ENCODE results near the gene TBC1D21. TPM values are rescaled to one million over a fixed set of nuclear protein-coding genes. Genes with fewer than 3 reads are reported as not detected.

TBC1D21 gene
- total and polyA plus RNA-seq, 9 of the 15 experiments (the other 6 are each of a cell fraction or from before 2014, with no cell fraction given): not detected

DNA sequence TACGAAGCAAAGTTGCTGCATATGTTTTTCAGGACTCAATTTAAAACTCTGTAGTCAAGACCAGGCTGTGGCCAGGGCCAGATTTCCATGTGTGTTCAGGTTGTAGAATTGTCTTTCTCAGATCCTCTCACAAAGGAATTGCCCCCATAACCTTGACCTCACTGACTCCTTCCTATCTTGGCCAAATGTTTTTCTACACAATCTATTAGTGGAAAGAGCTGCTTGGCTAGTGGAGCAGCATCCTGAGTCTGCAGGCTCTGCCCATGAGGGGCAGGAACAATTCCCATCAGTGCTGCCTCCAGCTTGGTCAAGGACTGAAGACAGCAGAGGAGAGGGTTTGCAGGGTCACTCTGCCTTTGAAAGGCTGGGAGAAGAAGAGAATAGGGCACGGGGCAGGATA lies 6.9 kb upstream of the TBC1D21 start:
- H3K9me3 ChIP-seq (replicated peaks; ENCODE audit: control insufficient read depth, insufficient read depth, low read depth, low read length): no peaks in the 10 kb centered on the region
- H3K27ac ChIP-seq (ENCODE audit: extremely low read depth, low read depth, low read length): no peak overlapping the region
- ATAC-seq (no peak), FAIRE-seq (no peak), DNase-seq (ENCODE audit: extremely low read depth in 1 of 4, low spot score in 3 of 4) (no peak)
- in situ Hi-C loops (cut with MboI): no loop called here
- CTCF ChIA-PET (ENCODE audit: low intra/inter-chr PET ratio): interaction anchor here (0.6 kb wide), 1 partner anchor 302 kb away, joined by 3 read pairs; no protein-coding TSS in a partner anchor
- TF ChIP-seq TFAM (CRISPR knock-in tag; conservative IDR thresholded peaks at IDR 0.05) (no peak), SIN3B (IDR thresholded peaks at IDR 0.05; ENCODE audit: low read depth) (no peak), CBFA2T2 (conservative IDR thresholded peaks at IDR 0.05) (no peak)
- TF ChIP-seq, protein P1, sequence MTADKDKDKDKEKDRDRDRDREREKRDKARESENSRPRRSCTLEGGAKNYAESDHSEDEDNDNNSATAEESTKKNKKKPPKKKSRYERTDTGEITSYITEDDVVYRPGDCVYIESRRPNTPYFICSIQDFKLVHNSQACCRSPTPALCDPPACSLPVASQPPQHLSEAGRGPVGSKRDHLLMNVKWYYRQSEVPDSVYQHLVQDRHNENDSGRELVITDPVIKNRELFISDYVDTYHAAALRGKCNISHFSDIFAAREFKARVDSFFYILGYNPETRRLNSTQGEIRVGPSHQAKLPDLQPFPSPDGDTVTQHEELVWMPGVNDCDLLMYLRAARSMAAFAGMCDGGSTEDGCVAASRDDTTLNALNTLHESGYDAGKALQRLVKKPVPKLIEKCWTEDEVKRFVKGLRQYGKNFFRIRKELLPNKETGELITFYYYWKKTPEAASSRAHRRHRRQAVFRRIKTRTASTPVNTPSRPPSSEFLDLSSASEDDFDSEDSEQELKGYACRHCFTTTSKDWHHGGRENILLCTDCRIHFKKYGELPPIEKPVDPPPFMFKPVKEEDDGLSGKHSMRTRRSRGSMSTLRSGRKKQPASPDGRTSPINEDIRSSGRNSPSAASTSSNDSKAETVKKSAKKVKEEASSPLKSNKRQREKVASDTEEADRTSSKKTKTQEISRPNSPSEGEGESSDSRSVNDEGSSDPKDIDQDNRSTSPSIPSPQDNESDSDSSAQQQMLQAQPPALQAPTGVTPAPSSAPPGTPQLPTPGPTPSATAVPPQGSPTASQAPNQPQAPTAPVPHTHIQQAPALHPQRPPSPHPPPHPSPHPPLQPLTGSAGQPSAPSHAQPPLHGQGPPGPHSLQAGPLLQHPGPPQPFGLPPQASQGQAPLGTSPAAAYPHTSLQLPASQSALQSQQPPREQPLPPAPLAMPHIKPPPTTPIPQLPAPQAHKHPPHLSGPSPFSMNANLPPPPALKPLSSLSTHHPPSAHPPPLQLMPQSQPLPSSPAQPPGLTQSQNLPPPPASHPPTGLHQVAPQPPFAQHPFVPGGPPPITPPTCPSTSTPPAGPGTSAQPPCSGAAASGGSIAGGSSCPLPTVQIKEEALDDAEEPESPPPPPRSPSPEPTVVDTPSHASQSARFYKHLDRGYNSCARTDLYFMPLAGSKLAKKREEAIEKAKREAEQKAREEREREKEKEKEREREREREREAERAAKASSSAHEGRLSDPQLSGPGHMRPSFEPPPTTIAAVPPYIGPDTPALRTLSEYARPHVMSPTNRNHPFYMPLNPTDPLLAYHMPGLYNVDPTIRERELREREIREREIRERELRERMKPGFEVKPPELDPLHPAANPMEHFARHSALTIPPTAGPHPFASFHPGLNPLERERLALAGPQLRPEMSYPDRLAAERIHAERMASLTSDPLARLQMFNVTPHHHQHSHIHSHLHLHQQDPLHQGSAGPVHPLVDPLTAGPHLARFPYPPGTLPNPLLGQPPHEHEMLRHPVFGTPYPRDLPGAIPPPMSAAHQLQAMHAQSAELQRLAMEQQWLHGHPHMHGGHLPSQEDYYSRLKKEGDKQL (CRISPR knock-in tag; IDR thresholded peaks at IDR 0.05; ENCODE audit: borderline replicate concordance): no peak
- no peaks in the 10 kb centered on the region for H3K79me2 ChIP-seq (ENCODE audit: control insufficient read depth, insufficient read depth, low read length)
- H3K9me1 ChIP-seq (ENCODE audit: control insufficient read depth, insufficient read depth, low read length): no peaks in the 10 kb centered on the region
- peaks cover 4 to 7% of the 10 kb centered on the region in 2 experiments; a peak in 3 of 5 replicates for H3K4me1 ChIP-seq (replicated peaks in 1 of 2; ENCODE audit: control insufficient read depth in 2 of 2, insufficient read depth in 2 of 2, low read length in 2 of 2)
- H3K4me3 ChIP-seq: no peak overlapping the region
- POLR2A ChIA-PET: interaction anchor here (1.1 kb wide), 2 partner anchors 15 to 17 kb away, joined by 3 read pairs; no protein-coding TSS in a partner anchor
- 0% methylated on average over 2 of the region's 2 CpGs for WGBS (ENCODE audit: insufficient coverage, low coverage, missing lambda C conversion rate)
- H3K36me3 ChIP-seq (ENCODE audit: control insufficient read depth, insufficient read depth, low read length): no peaks in the 10 kb centered on the region
- no peak overlapping the region for H2AFZ ChIP-seq (ENCODE audit: low read depth, low read length)
- H3K27me3 ChIP-seq (ENCODE audit: control insufficient read depth in 2 of 2, insufficient read depth in 2 of 2, low read length in 2 of 2): peaks cover 0 to 7% of the 10 kb centered on the region in 2 experiments; a peak in 1 of 5 replicates
- H3K9ac ChIP-seq (ENCODE audit: insufficient read depth in 1 of 2, low read depth in 2 of 2, low read length in 2 of 2): no peak overlapping the region
- H3K4me2 ChIP-seq (ENCODE audit: insufficient read depth, low read length): no peak overlapping the region
- H4K20me1 ChIP-seq (replicated peaks; ENCODE audit: control insufficient read depth, insufficient read depth, low read length): peaks cover 15% of the 10 kb centered on the region
- no TSS peak for BruUV-seq (replicated peaks)
- intact Hi-C loops (cut with micrococcal nuclease): no loop called here

All from K562 (cell line).